HG02884 (cell line): Measurements from ENCODE around the gene EBF3.

Source experiments
- ATAC-seq: cut with Tn5 transposase; IDR thresholded peaks from one replicate; pipeline ENCODE4 v1.9.1; 2021; ENCODE audit warnings: mild to moderate bottlenecking, moderate library complexity; ENCODE audit not compliant: unreplicated experiment

EBF3 gene

DNA sequence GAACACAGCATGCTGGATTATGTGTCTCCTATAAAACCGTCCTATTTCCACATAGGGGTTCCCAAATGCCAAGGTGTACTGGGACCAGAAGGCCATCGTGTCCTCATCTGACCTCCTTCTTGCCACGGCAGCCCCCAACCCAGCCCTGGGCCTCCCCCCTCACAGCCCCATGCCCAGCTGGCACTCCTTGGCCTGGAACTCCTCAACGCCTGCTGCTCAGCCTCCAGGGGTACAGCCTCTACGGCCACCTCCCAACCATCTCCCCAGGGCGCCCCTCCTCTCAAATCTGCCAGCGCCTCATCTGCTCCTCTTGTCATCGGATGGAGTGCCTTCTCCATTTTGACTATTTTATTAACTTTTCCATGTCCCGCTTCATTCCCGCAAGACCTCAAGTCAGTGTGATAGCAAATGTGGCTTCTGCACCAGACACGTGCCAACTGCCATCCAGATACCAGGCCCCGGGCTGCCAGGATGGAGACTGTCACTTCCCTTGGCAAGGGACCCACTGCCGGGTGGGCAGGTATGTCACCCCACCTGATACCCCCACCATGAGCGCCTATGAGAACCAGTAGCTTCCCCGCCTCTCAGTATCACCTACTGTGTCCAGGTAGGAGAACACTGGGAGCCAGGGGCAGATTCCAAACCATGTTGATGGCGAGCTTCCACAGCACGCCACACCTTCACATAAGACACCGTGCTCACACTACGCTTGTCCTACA, 106.7 kb downstream of the EBF3 start:
- no peak for ATAC-seq

DNA sequence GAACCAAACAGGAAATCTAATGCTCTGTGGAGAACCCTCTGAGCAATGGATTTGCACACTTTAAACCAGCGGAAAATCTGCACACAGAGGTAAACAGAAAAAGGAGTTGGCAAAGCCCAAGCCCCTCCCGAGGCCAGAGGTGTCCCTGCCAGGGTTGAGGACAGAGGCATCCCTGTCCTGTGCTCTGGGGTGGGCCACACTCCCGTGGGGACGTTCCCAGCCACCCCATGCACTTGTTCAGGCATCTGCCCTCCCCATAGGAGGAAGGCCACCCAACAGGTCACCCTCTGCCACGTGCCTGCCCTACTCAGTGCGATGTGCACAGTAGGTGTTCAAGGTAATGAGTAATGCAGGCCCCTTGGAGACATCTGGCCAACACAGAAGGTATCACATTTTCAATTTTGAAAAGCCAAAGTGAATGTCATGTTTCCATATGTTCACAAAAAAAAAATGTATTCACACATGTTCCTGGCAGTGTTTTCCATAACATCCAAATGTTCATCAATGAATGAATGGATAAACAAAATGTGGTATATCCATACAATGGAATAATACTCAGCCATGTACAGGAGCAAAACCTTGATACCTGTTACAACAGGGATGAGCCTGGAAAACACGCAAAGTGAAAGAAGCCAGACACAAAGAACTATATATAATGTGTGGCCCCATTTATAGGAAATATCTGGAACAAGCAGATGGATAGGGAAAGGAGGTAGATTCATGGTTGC, 108.1 kb downstream of the EBF3 start:
- no peak for ATAC-seq

DNA sequence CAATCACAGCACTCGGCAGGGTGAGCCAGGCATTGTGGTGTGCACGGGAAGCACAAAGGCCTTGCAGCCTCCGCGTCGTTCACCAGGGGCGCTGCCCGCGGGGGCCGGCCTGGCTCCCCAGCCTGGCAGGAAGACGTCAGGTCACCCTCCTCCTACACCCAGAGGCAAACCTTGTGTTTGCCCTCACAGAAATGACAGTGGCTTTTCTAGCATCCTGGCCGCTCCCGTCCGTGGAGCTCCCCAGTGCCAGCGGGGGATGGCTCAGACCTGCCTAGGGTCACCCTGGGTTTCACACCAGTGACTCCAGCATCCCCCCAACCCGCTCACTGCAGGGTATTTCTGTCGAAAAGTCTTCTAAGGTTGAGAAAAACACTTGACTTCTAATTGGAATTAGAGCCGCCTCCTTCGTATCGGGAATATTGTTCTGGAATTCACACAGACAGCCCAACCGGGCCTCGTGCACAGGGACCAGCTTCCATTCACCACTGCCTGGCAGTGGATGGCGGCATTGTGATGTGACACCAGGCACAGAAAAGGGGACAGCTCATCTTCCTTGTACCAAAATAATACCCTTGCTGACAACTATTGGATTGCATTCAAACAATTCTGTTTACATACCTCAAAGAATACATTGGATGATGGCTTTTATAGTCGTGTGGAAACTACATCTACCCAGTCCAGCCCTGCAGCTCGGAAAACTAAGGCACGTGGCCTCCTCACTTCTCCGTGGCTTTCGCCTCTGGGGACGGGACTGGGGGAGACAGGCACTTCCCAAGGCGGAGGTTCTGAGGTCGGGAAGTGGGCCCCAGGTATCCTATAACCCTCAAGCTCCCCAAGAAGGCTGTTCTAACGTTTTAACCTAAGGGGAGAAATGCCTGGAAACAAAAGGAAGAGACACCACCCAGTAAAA, 109.0 kb downstream of the EBF3 start:
- ATAC-seq, result no peak

DNA sequence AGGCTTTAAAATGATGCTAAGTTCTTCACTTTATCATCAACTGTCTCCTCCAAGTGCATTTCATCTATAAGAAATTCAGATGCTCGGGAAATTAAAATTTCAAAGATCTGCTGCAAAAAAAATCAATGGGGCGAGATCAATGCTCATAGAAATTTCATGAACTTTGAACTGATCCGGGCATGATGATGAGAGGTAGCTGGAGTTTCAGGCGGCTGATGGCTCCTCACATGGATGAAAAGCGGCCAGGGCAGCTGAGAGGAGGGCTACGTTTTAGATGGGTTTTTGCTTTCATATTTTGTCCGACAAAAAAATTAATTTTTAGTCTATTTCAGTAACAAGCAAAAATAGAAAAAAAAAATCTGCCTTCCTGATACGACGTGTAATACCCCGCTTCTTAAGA, 109.9 kb downstream of the EBF3 start:
- ATAC-seq, result no peak

DNA sequence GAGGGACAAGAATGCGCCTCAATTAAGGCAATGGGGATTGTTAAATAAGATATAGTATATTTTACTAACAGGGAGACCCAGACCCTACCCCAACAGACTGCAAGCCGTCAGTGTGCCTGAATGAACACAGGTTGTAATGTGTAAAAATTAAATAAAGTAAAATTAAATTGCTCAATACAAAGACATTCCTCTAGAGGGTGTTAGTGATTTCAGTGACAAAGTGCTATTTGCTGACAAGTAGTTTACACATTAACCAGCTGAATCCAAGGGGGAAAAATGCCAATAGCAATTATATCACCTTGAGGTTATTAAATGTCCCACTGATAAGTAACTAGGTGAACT, 110.5 kb downstream of the EBF3 start:
- no peak for ATAC-seq

DNA sequence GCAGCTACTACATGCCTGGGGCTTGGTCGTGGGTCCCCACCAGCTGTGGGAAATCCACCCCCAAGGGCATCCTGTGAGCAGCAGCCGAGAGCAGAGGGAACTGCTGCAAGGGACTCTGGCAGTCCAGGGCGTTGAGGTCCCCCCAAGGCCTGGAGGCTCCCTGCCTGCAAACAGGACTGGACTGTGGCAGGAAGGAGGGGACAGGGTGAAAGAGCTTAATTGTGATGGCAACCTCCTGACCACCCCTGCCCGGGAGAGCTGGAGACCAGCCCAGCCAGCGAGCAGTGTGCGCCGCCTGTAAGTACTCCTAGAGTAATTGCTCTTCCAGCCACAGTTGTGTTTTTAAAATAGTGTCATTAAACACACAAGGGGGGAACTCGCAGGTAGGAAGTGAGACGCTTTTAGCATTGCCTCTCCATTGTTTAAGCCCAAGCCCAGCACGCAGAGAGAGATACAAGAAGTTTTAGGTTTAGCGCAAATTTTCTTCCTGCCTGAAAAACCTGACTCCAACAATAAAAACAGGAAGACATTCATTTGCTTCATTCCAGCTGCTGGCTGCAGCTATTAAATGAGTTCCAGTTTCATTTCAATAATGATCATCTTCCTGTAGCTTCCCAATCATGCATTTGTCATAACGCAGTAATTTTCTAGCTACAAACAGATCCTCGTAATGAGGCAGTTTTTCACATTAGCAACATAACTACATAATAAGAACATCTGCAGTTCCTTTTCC, 111.1 kb downstream of the EBF3 start:
- ATAC-seq, result no peak

DNA sequence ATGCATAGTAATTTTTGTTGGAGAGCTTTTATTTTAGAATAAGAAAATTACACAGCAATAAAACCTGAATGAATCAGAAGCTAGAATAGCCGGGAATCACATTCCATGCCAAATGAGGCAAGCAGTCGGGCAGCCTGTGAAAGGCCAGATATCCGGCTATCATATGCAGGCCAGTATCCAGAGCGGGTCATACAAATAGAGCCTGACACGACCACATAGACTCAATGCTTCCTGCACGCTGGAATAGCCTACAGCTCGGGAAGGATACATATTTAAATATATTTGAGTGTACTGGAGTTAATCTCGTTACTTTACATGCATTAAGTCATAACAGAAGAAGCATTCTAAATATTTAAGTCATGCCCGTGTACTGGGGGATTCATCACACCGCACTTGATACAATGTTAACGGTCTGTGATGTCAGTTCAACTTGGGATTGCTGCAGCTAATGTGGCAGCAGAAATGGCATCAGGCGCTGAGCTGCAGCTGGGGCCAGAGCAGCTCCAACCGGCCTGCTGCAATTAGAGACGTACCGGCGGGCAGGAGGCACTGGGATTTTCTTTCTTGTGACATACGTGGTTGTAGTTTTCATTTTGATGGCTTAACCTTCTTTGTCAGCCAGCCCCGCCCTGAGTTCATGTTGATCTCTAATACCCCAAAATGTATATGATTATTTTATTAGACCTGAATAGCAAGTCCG, 112.0 kb downstream of the EBF3 start:
- no peak for ATAC-seq

DNA sequence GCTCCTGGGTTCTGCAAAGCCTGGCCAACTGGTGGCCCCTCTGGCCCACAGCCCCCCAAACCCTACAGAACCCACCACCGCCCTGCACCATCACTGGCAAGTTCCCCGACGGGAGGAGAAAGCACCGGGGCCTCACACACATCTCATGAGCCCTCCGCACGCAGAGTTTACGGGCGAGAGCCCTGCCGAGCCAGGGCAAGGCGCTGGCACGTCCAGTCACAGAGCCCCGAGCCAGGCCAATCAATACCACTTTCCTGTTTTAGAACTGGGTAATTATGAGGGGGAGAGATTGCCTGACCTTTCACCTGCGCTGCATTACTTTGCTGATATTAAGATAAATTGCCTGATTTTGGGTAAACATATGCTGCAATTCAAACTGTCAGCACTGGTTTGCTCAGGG, 113.3 kb downstream of the EBF3 start:
- ATAC-seq, result no peak

DNA sequence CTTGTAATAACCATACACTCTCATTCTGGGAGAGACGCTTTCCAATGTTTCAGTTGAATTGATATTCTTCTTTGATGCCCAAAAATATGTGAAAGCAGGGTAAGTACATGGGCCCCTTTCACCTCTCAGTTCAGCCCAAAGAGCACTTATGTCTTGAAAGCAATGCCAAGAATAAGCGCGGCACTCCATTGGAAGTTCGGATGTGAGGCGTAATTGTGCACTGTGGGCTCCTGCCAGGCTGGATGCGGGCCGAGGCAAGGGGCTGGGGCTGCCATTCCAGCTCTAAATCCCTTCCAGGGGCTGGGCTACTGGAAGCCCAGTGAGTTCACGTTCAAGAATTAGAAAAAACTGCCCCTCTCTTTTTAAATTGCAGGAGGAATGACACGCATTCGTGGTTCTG, 113.8 kb downstream of the EBF3 start:
- no peak for ATAC-seq

DNA sequence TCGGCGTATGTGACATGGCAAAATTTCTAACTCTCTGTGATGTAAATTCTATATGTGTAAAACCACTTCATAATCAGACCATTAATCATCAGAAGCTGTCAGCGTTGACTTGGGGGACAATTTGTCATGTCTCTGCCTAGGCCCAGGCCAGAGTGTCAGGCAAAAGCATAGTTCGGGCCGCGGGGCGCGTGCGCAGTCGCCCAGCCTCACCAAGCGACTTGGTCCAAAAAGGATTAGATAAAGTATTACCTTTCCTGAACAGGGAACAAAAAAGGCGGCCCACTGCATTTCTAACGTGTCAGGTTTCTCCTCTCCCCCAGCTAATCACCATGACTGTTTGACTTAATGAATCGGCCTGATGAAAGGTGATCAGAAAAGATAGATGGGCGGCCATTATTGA, 114.2 kb downstream of the EBF3 start:
- ATAC-seq, result no peak

DNA sequence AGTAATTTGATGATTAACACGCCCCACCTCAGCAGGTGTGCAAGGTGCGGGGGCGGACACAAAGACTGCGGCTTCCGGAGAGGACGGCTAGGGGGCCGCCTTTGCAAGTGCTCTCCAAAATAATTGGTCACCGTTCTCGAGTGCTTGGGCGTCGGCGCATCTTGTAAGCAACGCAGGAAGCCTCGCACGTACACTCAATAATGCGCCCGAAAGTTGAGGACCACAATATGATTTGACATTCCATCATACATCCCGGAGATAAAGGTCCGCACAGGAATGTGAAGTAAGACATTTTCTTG, 114.7 kb downstream of the EBF3 start:
- no peak for ATAC-seq

DNA sequence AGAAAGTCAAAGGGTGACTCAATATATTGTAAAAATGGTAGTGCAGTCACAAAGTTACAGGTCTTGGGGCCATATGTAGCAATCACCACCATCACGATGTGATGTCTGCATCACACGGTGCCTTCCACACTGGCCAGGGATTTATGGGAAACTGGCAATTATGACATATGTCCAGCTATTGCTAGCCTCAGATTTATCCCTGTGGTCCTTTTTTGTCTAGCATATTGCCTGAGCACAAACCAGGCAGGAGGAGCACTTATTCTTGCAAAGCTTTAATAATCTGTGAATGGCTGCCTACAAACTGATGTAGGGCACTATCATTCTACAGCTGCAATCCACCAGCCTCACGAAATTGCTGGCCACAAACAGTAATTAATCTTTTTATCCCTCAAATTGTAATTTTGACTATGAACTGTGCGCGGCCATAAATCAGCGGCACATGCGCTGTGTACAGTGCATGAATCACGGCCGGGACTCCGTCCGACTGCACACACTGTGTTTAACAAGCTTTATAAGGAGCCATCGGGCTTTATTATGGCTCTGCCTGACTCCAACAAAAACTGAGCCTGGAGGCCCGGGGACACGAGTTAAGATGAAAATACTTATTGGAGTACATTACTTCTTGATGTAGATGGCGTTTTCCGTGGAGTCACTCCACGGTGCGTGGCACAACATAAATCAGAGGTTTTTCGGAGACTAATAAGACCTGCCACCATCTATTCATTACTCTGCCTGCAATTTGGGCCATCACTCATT, 115.2 kb downstream of the EBF3 start:
- ATAC-seq, result no peak

DNA sequence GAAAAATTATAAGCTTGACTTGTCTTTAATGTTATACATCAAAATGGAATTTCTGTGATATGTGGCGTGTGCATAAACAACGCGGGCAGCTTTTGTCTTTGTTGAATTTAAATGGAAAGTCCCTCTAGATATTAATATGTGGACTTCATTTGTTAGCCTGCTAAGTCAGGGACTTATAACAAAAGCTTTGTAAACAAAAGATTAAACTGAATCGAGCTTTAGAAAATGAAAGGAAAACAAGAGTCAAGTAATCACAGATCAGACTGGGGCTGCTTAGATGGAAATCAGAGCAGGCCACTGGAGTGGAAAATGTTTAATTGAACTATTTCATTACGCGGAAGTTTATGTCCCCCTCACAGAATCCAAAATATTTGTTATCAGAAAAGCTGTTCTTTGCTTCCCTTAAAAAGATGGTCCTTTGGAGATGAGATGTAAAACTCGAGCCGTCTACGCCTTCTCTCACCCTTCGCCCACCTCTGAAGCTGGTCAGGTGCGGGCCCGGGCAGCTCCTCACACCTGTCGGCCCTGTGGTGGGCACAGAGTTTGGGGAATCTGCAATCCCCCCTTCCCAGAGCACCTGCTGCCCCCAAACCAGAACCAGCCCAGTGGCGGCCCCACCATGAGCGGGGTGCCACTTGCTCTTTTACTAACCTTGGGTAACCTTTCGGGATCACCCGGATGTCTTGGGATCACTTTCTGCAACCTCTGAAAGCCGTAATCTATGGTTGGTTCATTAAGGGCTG, 116.2 kb downstream of the EBF3 start:
- no peak for ATAC-seq

DNA sequence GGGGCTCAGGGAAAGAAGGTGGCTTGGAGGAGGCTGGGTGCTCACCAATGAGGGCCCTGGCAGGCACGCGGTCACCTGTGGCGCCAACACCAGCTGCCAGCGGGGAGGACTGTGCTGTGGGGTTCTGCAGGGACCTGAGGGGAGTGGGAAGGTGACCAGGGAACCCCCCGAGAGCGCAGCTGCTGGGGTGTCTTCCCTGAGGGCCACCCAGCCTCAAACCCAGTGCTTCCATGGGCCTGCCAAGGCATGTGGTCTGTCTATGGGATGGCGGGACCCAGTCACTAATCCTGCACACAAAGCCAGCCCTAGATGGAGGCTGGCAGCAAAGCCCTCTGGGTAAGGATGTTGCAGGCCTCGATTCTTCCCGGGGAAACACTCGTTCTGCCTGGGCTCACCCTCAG, 117.1 kb downstream of the EBF3 start:
- no peak for ATAC-seq

DNA sequence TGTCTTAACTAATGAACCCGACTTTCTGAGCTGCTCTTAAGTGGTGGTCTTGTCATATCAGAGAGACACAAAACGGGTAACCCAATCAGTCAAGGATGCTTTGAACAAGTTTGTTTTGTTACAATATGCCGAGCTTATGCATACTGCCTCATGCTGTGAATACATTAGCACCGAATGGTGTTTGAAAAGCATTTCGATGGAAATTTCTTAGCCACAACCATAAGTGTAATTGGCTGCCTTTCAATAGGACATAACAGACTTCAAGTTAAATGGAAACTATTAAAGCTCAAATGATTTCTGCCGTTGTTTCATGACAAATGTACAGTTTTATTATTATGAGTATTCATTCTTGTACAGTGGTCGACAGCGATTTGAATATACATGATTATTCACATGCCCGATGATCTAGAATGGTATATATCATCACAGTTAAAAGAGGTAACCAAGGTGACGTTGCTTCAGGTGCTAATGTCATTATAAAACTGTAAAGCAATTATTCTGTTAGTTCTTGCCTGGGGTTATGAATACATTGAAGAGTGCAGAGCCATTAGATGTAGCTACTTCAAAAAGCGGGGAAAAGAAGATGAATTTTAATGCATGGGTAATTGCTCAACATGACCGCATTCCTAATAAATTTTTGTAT, 118.8 kb downstream of the EBF3 start:
- no peak for ATAC-seq

DNA sequence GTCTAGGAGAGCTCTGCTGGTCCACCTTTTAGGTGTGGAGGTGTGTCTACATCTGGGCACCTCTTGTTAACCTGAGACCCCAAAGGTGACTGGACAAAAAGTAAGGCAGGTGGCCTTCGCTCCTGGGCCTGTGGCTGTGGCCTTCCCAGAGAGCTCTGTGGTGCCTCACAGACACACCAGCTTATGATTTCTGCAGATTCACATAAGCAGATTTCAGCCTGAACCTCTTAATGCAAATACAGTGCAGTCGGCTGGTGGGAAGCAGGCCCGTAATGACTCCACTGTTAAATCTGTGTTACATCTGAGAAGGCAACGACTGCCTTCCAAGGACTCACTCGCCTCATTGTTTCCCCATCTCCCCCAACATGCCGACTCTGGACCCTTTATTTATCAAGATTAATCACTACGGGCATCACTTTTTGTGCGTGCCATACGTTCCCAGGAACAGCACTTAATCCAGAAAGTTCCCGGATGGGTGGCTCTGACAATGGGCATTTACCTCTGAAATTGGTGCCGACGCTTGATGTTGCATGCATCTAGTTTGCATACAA, 119.8 kb downstream of the EBF3 start:
- no peak for ATAC-seq

DNA sequence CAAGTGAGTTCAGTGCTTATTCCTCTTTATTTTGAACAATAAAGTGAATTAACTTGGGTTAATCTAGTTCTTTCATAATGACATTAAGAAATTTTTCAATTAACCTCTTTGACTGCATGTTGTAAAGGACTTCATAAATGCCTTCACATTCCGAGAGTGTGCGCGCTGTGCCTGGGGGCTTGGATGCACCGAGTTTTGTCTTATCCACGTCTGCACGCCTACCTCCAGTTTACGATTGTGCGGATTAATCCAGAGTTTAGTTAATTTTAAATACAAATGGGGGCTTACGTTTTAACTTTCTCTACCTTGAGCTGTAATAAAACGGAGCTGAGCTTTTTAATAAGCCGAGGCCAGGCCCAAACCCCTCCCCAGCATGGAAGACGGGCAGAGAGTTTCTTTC, 120.4 kb downstream of the EBF3 start:
- no peak for ATAC-seq

DNA sequence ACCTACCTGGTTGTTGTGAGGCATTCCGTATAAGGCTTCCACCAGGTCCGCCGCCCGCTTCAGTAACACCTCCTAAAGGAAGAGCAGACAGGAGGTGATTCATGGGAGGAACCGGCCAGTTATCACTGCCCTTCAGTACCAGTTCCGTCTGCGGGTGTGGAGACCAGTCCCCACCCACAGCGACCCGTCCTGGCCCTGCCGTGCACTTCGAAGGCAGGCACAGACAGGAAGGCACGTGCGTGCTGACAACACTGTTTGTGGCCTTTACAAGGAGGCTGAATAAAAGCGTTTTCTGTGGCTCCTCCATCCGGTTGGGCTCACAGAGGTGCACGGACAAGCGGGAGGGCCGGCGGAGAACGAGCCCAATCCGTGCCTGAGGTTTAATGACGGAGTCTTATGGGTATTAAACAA, 120.9 kb downstream of the EBF3 start:
- ATAC-seq, result no peak

DNA sequence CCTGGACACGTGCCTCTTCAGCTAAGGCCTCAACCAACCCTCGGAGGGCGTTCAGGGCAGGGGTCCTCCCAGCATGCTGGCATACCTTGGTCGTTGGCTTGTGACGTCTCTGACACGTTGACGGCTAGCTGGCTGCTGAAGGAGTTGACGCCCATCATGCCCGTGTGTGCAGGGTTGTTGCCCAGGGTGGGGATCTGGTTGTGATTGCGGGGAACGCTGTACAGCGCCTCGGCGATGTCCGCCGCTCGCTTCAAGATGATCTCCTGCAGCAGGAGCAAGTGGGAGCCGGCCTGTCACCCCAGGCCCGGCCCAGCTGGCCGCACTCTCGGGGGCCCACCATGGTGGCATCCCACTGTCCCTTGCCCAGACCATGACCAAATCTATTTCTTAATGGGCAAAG, 122.0 kb downstream of the EBF3 start:
- ATAC-seq, result no peak
